KBM-7 (cell line): ENCODE results near the gene GNPNAT1.

ENCODE experiments used
- DNase-seq: peaks from one replicate; pipeline ENCODE4 v3.0.0-alpha.2; 2015
- in situ Hi-C: fragments of 300-500 bp; cut with MboI; formaldehyde crosslinking; loops from 2 replicates; pipeline ENCODE4 v1.14.3; 2020; ENCODE audit warnings: low sequenced_read_pairs, low pct_unique_long_range_greater_than_20kb, mixed read lengths

Gene GNPNAT1

DNA sequence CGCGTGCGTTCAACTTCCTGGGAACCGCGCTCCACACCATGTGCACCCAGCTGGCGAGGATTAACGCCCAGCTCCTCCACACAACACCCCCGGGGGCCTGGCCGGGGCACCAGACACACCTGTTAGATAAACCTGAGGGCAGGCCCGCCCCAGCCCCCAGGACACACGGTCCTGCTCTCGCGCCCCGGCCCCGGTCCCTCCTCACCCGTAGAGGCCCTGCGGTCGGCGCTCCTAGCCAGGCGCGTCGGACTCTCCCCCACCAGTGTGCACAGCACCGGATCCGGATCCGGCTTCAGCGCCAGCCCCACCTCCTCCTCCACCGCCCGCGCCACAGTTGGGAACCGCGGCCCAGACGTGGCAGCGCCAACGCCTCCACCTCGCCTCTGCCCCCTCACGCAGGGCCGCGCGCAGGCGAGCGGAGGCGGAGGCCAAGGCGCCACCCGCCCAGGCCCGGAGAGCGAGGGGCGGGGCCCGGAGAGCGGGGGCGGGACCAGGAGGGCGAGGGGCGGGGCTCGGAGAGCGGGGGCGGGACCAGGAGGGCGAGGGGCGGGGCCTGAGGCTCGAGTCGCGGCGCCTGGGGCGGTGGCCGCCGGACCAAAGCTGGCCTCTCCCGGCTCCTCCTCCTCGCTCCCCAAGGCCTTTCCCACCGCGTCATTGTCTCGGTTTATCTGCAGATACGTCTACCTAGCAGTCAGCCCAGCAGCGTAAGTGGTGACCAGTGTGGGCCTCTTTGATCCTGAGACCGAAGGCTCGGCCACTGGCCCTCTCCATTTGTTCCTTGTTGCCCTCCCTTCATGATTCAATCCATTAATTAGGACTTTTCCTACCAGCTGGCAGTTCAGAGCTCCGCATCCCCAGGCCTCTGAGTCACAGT, at the start of gene GNPNAT1:
Gene GNPNAT1, minus strand, starts transcription at position 385 of the 874 bp plus-strand sequence. CDS start 6,957 bp downstream, outside the sequence.
- in situ Hi-C loops, result no loop called here
- DNase-seq, result peak; percentile 95

DNA sequence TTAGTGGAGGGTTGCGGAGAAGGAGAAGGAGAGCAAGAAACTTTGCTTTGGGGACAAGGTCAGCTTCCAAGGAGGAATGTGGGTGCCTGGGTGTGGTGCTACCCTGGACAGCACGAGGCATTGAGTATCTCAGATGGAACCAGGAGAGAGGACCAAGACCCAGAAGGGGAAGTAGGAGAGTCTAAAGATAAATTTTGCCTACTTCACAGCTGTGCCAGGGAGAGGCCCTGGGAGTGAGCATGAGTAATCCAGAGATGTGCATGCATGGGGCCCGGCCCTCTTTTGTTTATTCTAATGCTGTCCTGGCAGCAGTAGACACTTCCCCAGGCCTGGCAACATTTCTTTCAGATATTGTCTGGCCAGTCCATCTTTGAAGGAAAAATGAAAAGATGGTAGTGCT, 49.5 kb upstream of the GNPNAT1 start:
- in situ Hi-C loops, result loop anchor here (25.0 kb wide), 1 partner anchor 121 kb away; the partner anchor contains the start of gene FERMT2
- no peak for DNase-seq

- DNase-seq, result no peak
- in situ Hi-C loops, result loop anchor here (25.0 kb wide), 1 partner anchor 125 kb away; the partner anchor contains the start of gene FERMT2
These were observed 46.0 kb upstream of the GNPNAT1 start for GRCh38 chr14:52837451-52837850.

DNA sequence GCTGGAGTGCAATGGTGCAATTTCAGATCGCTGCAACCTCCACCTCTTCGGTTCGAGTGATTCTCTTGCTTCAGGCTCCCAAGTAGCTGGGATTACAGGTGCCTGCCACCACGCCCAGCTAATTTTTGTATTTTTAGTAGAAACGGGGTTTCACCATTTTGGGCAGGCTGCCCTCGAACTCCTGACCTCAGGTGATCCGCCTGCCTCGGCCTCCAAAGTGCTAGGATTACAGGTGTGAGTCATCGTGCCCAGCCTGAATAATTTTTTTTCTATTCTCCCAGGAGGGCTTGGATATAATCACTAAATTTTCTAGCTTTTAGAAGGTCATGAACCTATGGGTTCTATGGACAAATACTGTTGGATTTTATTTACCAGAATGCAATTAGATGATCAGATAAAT, 44.7 kb upstream of the GNPNAT1 start:
- in situ Hi-C loops, result loop anchor here (25.0 kb wide), 1 partner anchor 126 kb away; the partner anchor contains the start of gene FERMT2
- DNase-seq, result no peak

GRCh38 chr14:52835122-52835903, 43.9 kb upstream of the GNPNAT1 start:
- no peak for DNase-seq
- in situ Hi-C loops, result loop anchor here (25.0 kb wide), 1 partner anchor 127 kb away; the partner anchor contains the start of gene FERMT2

DNA sequence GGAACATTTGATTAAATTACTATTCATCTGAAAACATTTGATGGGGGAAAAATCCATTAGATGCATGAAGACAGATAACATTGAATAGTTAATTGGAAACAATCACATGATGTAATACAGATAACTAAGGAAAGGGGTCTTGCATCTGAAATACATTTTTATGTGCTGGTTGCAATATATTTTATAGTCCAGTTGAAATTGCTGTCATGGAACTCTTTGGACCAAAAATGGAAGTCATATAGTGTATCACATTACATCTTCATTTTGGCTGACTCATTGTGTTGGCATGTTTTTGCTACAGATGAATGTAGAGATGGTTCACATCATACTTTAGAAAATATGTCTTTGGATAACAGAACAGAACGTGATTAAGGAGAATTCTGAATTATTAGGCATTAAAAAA, 43.0 kb upstream of the GNPNAT1 start:
- in situ Hi-C loops, result loop anchor here (25.0 kb wide), 1 partner anchor 128 kb away; the partner anchor contains the start of gene FERMT2
- no peak for DNase-seq

- in situ Hi-C loops, result loop anchor here (25.0 kb wide), 1 partner anchor 128 kb away; the partner anchor contains the start of gene FERMT2
- no peak for DNase-seq
These were observed 42.5 kb upstream of the GNPNAT1 start for GRCh38 chr14:52833891-52834290.

- DNase-seq, result no peak
- in situ Hi-C loops, result loop anchor here (25.0 kb wide), 1 partner anchor 133 kb away; the partner anchor contains the start of gene FERMT2
These were observed 38.2 kb upstream of the GNPNAT1 start for GRCh38 chr14:52829527-52830185.

DNA sequence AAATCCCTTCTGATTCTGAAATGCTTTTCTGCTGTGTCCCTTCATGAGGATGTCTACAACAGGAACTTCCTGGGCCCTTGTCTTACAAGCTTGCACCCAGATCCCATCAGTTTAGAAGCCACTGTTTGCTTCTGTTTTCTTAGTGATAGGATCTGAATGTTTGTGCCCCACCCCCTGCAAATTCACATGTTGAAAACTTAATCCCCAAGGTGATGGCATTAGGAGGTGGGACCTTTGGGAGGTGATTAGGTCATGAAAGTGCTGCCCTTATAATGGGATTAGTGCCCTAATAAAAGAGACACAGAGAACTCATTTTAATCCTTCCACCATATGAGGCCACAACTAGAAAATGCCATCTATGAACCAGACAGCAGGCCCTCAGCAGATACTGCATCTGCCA, 36.0 kb upstream of the GNPNAT1 start:
- no peak for DNase-seq
- in situ Hi-C loops, result loop anchor here (25.0 kb wide), 1 partner anchor 135 kb away; the partner anchor contains the start of gene FERMT2

- no peak for DNase-seq
- in situ Hi-C loops, result loop anchor here (25.0 kb wide), 1 partner anchor 137 kb away; the partner anchor contains the start of gene FERMT2
These were observed 33.7 kb upstream of the GNPNAT1 start for GRCh38 chr14:52825085-52825484.

GRCh38 chr14:52824462-52824861, 33.1 kb upstream of the GNPNAT1 start:
- no peak for DNase-seq
- in situ Hi-C loops, result loop anchor here (25.0 kb wide), 1 partner anchor 488 kb away; no protein-coding TSS in a partner anchor

DNA sequence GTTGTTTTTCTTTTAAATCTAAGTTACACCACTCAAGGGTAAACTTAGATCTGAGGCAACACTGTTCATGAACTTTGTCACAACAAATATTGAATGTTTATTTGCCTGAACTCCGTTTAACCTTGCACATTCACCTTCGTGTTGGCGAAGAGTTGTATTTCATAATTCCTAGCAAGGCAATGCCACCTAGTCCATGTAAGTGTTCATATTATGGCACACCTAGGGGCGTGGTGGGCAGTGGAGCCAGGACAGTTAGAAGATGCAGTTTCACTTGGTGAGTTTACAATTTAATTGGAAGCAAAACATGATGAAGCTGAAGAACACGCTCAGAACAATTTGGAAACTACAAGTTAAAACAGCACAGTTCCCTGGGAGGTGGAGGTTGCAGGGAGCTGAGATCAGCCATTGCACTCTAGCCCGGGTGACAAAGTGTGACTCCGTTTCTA, 30.4 kb upstream of the GNPNAT1 start:
- in situ Hi-C loops, result loop anchor here (25.0 kb wide), 1 partner anchor 490 kb away; no protein-coding TSS in a partner anchor
- no peak for DNase-seq

GRCh38 chr14:52808101-52808500, 16.7 kb upstream of the GNPNAT1 start:
- in situ Hi-C loops, result loop anchor here (25.0 kb wide), 1 partner anchor 504 kb away; no protein-coding TSS in a partner anchor
- no peak for DNase-seq

DNA sequence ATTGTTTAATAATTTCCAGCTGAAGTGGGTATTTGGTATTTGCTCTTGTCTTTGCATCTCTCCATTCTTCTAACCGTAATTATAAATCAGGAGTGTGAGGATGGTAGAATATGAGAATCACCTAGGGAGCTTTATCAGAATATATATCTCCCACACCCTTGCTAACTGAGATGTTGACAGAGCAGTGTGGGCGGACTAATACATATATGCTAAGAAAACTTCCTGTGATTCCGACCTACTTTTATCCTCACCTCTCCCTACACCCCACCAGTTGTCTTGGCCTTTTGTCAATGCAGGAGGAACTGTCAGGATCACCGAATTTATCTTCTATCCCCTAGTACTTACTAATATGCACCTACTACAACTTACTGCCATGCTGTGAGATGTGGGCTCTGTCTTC, 14.7 kb upstream of the GNPNAT1 start:
- in situ Hi-C loops, result loop anchor here (25.0 kb wide), 1 partner anchor 506 kb away; no protein-coding TSS in a partner anchor
- DNase-seq, result no peak

DNA sequence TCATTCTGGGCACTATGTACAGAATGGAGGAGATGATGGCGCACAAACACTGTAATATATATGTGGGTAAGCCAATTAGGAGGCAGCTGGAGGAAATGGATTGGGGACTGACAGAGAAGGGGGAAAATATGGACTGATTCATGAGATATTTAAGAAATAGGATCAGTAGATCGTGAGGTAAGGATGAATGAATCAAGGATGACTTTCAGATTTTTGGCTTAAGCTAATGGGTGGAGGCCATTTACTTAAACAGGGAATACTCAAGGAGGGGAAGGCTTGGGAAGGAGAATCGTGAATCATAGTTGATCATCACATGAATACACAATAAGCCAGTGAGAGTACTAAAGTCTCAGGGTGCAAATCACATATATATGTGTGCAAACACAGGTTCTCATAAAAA, 11.2 kb upstream of the GNPNAT1 start:
- no peak for DNase-seq
- in situ Hi-C loops, result loop anchor here (25.0 kb wide), 1 partner anchor 510 kb away; no protein-coding TSS in a partner anchor

DNA sequence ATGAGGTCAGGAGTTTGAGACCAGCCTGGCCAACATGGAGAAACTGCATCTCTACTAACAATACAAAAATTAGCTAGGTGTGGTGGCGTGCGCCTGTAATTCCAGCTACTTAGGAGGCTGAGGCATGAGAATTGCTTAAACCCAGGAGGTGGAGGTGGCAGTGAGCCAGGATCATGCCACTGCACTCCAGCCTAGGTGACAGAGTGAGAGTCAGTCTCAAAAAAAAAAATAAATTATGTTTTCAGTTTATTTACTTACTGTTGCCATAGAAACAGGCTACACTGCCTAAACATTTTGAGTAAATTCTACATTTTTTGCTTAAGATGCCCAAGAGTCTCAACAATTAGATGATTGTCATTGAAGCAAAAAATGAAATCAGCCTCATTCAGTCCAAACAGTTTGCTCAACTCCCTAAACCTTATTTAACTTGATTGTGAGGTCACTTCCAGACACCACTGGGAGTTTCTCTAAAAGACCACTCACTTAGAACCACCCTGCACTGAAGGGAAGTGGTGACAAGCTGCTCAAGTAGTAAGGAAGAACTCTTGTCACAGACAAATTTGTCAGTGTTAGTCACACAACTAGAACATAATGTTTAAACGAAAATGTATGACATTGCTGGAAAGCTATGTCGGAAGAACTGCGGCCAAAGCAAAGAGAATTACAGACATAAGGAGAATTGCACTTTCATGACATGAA, 9.8 kb upstream of the GNPNAT1 start:
- DNase-seq, result peak; percentile 60
- in situ Hi-C loops, result loop anchor here (25.0 kb wide), 1 partner anchor 511 kb away; no protein-coding TSS in a partner anchor

- in situ Hi-C loops, result no loop called here
- DNase-seq, result no peak
These were observed 7.4 kb upstream of the GNPNAT1 start for GRCh38 chr14:52798826-52799225.

- in situ Hi-C loops, result no loop called here
These were observed 6.2 kb upstream of the GNPNAT1 start for GRCh38 chr14:52797653-52798052.

More at GRCh38 chr14:52797653-52798052, 6.2 kb upstream of the GNPNAT1 start:
- peak; percentile 20 for DNase-seq
